Upper lobe of right lung (tissue), 1 donor: ENCODE measurements around the gene GALNT16. TPM values are rescaled to one million over a fixed set of nuclear protein-coding genes. Genes with fewer than 3 reads are reported as not detected.

Experiments
- ATAC-seq: fragments of 200-7000 bp; cut with Tn5 transposase; one replicate; pipeline ENCODE4 v1.9.1; 2020; ENCODE audit warnings: mild to moderate bottlenecking, moderate library complexity
- DNase-seq: peaks from one replicate; pipeline ENCODE4 v3.0.0-alpha.2; 2020
- H3K27ac ChIP-seq: fragments of 200-600 bp; one replicate; pipeline ENCODE4 v1.8.0; 2022
- H3K27me3 ChIP-seq: fragments of 200-600 bp; one replicate; pipeline ENCODE4 v1.8.0; 2022; ENCODE audit warnings: mild to moderate bottlenecking
- H3K36me3 ChIP-seq: fragments of 200-600 bp; one replicate; pipeline ENCODE4 v1.8.0; 2022
- H3K4me1 ChIP-seq: fragments of 200-600 bp; one replicate; pipeline ENCODE4 v1.8.0; 2022
- H3K4me3 ChIP-seq: fragments of 200-600 bp; one replicate; pipeline ENCODE4 v1.8.0; 2022; ENCODE audit warnings: mild to moderate bottlenecking
- H3K9me3 ChIP-seq: fragments of 200-600 bp; one replicate; pipeline ENCODE4 v1.8.0; 2022
- intact Hi-C: fragments of 100-400 bp; cut with DNase I; formaldehyde crosslinking; loops from one replicate; pipeline ENCODE4 v1.11.0; 2022
- total RNA-seq: library from RNA; stranded (reverse); fragmentation: NEBNext Ultra II Directional; extraction: Animal tissue kit (Norgen Biotek cat#: 25700); gene quantifications from one replicate; pipeline ENCODE4 v1.2.1, GENCODE V29; 2021
- TF ChIP-seq, protein P1 (sequence below): fragments of 200-600 bp; IDR thresholded peaks from one replicate; pipeline ENCODE4 v1.8.0; 2022; ENCODE audit warnings: antibody characterized with exemption
- donor health status: DM: no; HTN: yes; CAD: no; lungs with severe emphysema.

GALNT16 gene
- total RNA-seq, 1 donor from 2014 or later, result 3.0 TPM

- Histone ChIP-seq H3K4me1 (peaks cover 40% of the 10 kb centered on the region), H3K27ac (no peak overlapping the region), H3K4me3 (peak overlapping the region; percentile 94), H3K36me3 (peaks cover 20% of the 10 kb centered on the region), H3K9me3 (no peaks in the 10 kb centered on the region), H3K27me3 (no peaks in the 10 kb centered on the region)
- DNase-seq (no peak), ATAC-seq (no peak)
- intact Hi-C loops, result no loop called here
- TF ChIP-seq, protein P1, sequence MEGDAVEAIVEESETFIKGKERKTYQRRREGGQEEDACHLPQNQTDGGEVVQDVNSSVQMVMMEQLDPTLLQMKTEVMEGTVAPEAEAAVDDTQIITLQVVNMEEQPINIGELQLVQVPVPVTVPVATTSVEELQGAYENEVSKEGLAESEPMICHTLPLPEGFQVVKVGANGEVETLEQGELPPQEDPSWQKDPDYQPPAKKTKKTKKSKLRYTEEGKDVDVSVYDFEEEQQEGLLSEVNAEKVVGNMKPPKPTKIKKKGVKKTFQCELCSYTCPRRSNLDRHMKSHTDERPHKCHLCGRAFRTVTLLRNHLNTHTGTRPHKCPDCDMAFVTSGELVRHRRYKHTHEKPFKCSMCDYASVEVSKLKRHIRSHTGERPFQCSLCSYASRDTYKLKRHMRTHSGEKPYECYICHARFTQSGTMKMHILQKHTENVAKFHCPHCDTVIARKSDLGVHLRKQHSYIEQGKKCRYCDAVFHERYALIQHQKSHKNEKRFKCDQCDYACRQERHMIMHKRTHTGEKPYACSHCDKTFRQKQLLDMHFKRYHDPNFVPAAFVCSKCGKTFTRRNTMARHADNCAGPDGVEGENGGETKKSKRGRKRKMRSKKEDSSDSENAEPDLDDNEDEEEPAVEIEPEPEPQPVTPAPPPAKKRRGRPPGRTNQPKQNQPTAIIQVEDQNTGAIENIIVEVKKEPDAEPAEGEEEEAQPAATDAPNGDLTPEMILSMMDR, result no peak
These were observed 139.8 kb downstream of the GALNT16 start for GRCh38 chr14:69399750-69400149.

DNA sequence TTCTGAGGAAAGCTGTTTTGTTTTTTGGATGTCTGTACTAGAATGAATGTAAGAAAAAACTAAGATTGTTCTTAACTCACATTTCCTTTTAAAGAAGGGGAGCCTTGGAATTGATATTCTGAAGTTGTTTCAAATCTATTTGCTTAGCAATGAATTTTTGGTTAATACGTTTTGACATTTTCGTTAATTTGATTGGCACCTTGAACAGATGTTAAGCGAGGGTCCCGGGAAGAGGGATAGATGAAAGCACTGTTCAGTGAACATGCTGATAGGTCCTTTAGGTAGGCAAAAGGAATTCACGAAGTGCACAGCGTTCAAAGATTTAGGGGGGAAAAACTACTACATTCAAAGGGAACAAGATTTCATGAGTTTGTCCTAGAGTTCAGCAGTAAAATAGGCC lies 140.2 kb downstream of the GALNT16 start:
- H3K4me1 ChIP-seq, result peaks cover 40% of the 10 kb centered on the region
- H3K27me3 ChIP-seq, result no peaks in the 10 kb centered on the region
- H3K27ac ChIP-seq, result no peak overlapping the region
- no peaks in the 10 kb centered on the region for H3K9me3 ChIP-seq
- ATAC-seq (no peak), DNase-seq (no peak)
- peaks cover 16% of the 10 kb centered on the region for H3K36me3 ChIP-seq
- intact Hi-C loops, result no loop called here
- H3K4me3 ChIP-seq, result peak overlapping the region; percentile 94
- TF ChIP-seq, protein P1, result no peak

DNA sequence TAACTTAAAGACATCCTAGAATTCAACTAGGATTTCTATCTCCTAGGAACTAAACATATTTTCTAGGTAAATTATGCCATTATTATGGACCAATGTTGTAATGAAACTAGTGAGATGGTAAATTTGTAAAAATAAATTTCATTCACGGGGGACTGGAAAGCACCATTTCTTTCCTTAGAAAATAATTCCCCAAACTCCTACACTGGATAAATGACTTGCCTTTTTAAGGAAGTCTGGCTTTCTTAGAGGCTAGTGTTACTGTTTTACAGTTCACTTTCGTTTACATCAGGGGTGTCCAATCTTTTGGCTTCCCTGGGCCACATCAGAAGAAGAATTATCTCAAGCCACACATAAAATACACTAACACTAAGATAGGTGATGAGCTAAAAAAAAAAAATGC lies 141.9 kb downstream of the GALNT16 start:
- Histone ChIP-seq H3K36me3 (no peaks in the 10 kb centered on the region), H3K27ac (no peak overlapping the region), H3K27me3 (no peaks in the 10 kb centered on the region), H3K9me3 (no peaks in the 10 kb centered on the region), H3K4me1 (peaks cover 35% of the 10 kb centered on the region), H3K4me3 (peak overlapping the region; percentile 94)
- DNase-seq (no peak), ATAC-seq (no peak)
- TF ChIP-seq, protein P1, result no peak
- intact Hi-C loops, result no loop called here

DNA sequence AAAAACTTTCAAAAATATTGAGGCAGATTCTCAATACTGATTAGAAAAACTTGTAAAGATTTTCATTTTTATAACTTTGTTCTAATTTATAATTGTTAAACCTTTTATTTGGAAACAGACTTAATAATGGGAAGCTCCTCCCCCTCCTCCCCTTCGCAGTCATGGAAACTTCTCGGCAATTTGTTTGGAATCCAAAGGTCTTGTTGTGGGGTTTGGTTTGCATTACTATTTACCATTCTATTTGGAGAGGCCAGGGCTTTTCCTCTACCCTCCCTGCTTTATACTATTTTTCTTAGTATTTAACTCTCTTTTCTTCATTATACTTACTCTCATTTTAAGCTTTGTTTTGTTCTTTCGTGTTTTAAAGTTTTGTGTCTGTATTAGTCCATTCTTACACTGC lies 144.5 kb downstream of the GALNT16 start:
- intact Hi-C loops, result no loop called here
- H3K9me3 ChIP-seq, result no peaks in the 10 kb centered on the region
- no peak overlapping the region for H3K27ac ChIP-seq
- no peak for DNase-seq
- no peaks in the 10 kb centered on the region for H3K27me3 ChIP-seq
- H3K4me1 ChIP-seq, result peaks cover 25% of the 10 kb centered on the region
- H3K4me3 ChIP-seq, result no peak overlapping the region
- no peaks in the 10 kb centered on the region for H3K36me3 ChIP-seq
- ATAC-seq, result no peak
- TF ChIP-seq, protein P1, result no peak

- no peak for ATAC-seq
These were observed 144.9 kb downstream of the GALNT16 start for GRCh38 chr14:69404883-69405282.

More at GRCh38 chr14:69404883-69405282, 144.9 kb downstream of the GALNT16 start:
- H3K27ac ChIP-seq, result no peak overlapping the region
- no peak overlapping the region for H3K4me3 ChIP-seq
- intact Hi-C loops, result no loop called here
- H3K36me3 ChIP-seq, result no peaks in the 10 kb centered on the region
- no peaks in the 10 kb centered on the region for H3K27me3 ChIP-seq
- no peaks in the 10 kb centered on the region for H3K9me3 ChIP-seq
- TF ChIP-seq, protein P1, result no peak
- no peak for DNase-seq
- H3K4me1 ChIP-seq, result peaks cover 21% of the 10 kb centered on the region
